Gastrocnemius medialis (tissue), 4 donors: ENCODE measurements around the gene GC.

Experiments used
- POLR2A ChIP-seq, 2 donors: fragments of 450-650 bp; IDR thresholded peaks; one replicate each; pipeline ENCODE4 v1.6.1; 2017; ENCODE audit warnings: antibody characterized with exemption in 2 of 2, mild to moderate bottlenecking in 2 of 2, moderate library complexity in 2 of 2
- TF ChIP-seq, protein P1 (sequence below), 5 experiments: fragments of 450-650 bp in 3 of 5; fragments of 200-600 bp in 2 of 5; sonication (generic) in 2 of 5; IDR thresholded peaks in 4 of 5; conservative IDR thresholded peaks in 1 of 5; 1 replicate in 4 of 5; 2 replicates in 1 of 5; pipeline ENCODE4 v1.5.1; 2016 to 2019; ENCODE audit warnings: antibody characterized with exemption in 5 of 5, mild to moderate bottlenecking in 3 of 5, moderate library complexity in 3 of 5

DNA sequence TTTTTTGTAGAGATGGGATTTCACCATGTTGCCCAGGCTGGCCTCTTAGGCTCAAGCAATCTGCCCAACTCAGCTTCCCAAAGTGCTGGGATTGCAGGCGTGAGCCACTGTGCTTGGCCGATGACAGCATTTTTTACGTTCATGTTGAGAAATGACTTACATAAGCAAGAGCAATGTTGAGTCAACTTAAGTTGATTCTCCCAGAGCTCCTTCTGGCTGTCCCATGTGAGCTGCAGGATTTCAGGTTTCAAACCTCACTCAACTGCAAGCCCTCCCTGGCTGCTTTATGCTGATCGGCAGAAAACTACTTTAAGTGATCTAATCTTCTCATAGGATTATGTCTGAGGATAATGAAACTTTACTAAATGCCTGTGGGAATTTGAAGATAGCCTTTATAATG, 86.8 kb downstream of the GC start:
- TF ChIP-seq, protein P1, sequence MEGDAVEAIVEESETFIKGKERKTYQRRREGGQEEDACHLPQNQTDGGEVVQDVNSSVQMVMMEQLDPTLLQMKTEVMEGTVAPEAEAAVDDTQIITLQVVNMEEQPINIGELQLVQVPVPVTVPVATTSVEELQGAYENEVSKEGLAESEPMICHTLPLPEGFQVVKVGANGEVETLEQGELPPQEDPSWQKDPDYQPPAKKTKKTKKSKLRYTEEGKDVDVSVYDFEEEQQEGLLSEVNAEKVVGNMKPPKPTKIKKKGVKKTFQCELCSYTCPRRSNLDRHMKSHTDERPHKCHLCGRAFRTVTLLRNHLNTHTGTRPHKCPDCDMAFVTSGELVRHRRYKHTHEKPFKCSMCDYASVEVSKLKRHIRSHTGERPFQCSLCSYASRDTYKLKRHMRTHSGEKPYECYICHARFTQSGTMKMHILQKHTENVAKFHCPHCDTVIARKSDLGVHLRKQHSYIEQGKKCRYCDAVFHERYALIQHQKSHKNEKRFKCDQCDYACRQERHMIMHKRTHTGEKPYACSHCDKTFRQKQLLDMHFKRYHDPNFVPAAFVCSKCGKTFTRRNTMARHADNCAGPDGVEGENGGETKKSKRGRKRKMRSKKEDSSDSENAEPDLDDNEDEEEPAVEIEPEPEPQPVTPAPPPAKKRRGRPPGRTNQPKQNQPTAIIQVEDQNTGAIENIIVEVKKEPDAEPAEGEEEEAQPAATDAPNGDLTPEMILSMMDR (IDR thresholded peaks at IDR 0.05 in 4 of 5, conservative IDR thresholded peaks at IDR 0.05 in 1 of 5) = no peak
- TF ChIP-seq POLR2A (IDR thresholded peaks at IDR 0.05) = no peak
